HG02852 (cell line): ENCODE data around the gene LMAN2.

ENCODE experiments used
- ATAC-seq: cut with Tn5 transposase; IDR thresholded peaks from one replicate; pipeline ENCODE4 v1.9.1; 2021; ENCODE audit warnings: mild to moderate bottlenecking, moderate library complexity; ENCODE audit not compliant: unreplicated experiment

The LMAN2 gene

DNA sequence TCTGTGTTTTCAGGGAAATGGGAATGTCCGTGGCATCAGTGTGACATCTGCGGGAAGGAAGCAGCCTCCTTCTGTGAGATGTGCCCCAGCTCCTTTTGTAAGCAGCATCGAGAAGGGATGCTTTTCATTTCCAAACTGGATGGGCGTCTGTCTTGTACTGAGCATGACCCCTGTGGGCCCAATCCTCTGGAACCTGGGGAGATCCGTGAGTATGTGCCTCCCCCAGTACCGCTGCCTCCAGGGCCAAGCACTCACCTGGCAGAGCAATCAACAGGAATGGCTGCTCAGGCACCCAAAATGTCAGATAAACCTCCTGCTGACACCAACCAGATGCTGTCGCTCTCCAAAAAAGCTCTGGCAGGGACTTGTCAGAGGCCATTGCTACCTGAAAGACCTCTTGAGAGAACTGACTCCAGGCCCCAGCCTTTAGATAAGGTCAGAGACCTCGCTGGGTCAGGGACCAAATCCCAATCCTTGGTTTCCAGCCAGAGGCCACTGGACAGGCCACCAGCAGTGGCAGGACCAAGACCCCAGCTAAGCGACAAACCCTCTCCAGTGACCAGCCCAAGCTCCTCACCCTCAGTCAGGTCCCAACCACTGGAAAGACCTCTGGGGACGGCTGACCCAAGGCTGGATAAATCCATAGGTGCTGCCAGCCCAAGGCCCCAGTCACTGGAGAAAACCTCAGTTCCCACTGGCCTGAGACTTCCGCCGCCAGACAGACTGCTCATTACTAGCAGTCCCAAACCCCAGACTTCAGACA, 57.5 kb downstream of the LMAN2 start:
- no peak for ATAC-seq

DNA sequence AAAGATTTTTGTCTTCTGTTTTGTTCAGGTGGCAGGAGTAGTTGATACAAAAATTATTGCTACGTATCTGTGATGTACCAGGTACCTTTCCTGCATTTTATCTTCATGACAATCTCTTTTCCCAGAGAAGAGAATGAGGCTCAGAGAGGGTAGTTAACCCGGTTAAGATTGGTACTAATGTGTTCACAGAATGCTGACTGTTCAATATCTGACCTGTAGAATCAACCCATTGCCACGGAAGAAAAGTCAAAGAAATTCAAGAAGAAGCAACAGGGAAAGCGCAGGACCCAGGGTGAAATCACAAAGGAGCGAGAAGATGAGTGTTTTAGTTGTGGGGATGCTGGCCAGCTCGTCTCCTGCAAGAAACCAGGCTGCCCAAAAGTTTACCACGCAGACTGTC, 59.7 kb downstream of the LMAN2 start:
- no peak for ATAC-seq

DNA sequence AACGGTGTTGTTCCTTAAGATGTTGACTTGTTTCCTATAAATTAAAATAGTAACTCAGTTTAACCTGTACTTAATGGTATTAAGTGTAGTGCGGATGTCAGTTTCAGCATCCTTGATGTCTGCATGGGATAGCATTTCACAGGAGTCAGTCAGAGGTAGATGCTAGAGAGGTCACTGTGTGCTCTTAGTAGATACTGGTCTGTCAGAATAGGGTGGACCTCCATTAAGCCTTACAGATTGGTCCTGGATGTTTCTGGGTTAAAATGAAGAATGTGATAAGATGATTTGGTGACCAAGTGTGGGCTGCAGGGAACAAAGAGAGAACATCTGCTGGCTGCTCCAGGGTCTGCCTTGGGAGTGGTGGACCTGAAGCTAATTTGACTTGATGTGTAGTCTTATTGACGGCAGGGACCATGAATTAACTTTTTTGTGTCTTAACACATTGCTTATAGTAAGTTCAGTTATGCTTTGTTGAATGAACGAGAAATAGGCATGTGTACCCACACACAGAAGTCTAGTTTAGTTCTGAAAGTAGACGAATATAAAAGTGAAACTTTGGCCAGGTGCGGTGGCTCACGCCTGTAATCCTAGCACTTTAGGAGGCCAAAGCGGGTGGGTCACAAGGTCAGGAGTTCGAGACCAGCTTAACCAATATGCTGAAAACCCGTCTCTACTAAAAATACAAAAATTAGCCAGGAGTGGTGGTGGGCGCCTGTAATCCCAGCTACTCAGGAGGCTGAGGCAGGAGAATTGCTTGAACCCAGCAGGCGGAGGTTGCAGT, 60.5 kb downstream of the LMAN2 start:
- ATAC-seq: no peak

DNA sequence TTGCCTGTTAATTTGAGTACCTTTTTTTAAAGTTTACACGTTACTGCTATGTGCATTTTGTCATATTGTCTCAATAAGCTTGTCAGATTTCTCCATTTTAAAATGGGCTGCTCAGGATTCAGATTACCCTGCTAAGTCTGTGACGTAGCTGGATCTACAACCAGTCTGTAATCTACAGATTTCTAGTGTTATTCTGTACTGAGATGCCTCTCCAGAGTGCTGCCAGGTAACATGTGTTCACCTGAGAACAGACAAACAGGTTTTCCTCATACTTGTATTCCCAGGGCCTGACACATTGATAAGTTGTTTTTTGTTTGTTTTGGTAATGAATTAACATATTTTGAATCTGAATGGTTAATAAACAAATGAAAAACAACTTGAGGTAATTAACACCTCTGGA, 63.3 kb downstream of the LMAN2 start:
- ATAC-seq: no peak
